Large intestine (tissue), 3 donors: ENCODE measurements around the gene SNX33. TPM values are rescaled to one million over a fixed set of nuclear protein-coding genes. Genes with fewer than 3 reads are reported as not detected.
A peak's percentile ranks its signal among the peaks of the same experiment; 100 is the strongest.

Experiments used
- DNase-seq, 2 donors: peaks; one replicate each; pipeline versions ENCODE4 v3.0.0 to v3.0.0-alpha.2; 2013
- H3K27ac ChIP-seq: one replicate; pipeline ENCODE4 v1.5.1; 2013; ENCODE audit warnings: low read length
- H3K27me3 ChIP-seq: 2 replicates; pipeline ENCODE4 v1.6.1; 2013; ENCODE audit warnings: low read length; ENCODE audit not compliant: control insufficient read depth, insufficient read depth
- H3K36me3 ChIP-seq: 2 replicates; pipeline ENCODE4 v1.6.1; 2013; ENCODE audit warnings: low read length; ENCODE audit not compliant: control insufficient read depth, insufficient read depth
- H3K4me1 ChIP-seq: one replicate; pipeline ENCODE4 v1.6.1; 2013; ENCODE audit warnings: low read length; ENCODE audit not compliant: control insufficient read depth, insufficient read depth
- H3K4me3 ChIP-seq: one replicate; pipeline ENCODE4 v1.5.1; 2013; ENCODE audit warnings: low read length
- H3K9me3 ChIP-seq: one replicate; pipeline ENCODE4 v1.6.1; 2013; ENCODE audit warnings: mild to moderate bottlenecking, low read depth, low read length, moderate library complexity; ENCODE audit not compliant: control insufficient read depth
- WGBS: methylation state at CpG from one replicate; pipeline ENCODE4 v1.1.5; 2013; ENCODE audit warnings: low lambda C conversion rate; ENCODE audit not compliant: insufficient coverage; 5-methylcytosine and 5-hydroxymethylcytosine counted together
- polyA plus RNA-seq: library from polyadenylated mRNA; unstranded; fragments of 120-200 nt; gene quantifications from one replicate; pipeline ENCODE4 v1.2.1, GENCODE V29; 2013

Gene SNX33
- polyA plus RNA-seq, 1 donor = 16.6 TPM

DNA sequence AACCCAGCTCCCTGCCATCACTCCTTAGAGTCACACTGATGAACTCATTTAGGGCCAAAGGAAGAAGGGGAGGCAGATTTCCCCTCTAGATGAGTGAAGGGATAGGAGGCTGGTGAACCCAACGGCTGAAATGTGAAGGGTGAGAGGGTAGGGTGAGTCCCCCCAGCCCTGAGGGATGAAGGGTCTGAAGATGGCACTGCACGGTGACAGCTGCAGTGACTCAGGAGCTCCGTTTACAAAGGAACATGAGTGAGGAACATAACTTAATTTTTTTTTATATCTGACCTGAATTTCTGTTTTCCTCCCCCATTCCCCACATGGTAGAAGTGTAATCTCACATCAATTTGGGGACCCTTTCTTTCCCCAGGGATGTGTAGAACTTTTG lies 14.0 kb downstream of the SNX33 start:
- Histone ChIP-seq H3K27ac (peak overlapping the region; percentile 44), H3K9me3 (no peaks in the 10 kb centered on the region), H3K36me3 (peaks cover 35% of the 10 kb centered on the region), H3K4me1 (peaks cover 45% of the 10 kb centered on the region), H3K4me3 (no peak overlapping the region), H3K27me3 (no peaks in the 10 kb centered on the region)
- no CpG with 5 or more reads among the region's 3 CpGs for WGBS
- DNase-seq = no peak

DNA sequence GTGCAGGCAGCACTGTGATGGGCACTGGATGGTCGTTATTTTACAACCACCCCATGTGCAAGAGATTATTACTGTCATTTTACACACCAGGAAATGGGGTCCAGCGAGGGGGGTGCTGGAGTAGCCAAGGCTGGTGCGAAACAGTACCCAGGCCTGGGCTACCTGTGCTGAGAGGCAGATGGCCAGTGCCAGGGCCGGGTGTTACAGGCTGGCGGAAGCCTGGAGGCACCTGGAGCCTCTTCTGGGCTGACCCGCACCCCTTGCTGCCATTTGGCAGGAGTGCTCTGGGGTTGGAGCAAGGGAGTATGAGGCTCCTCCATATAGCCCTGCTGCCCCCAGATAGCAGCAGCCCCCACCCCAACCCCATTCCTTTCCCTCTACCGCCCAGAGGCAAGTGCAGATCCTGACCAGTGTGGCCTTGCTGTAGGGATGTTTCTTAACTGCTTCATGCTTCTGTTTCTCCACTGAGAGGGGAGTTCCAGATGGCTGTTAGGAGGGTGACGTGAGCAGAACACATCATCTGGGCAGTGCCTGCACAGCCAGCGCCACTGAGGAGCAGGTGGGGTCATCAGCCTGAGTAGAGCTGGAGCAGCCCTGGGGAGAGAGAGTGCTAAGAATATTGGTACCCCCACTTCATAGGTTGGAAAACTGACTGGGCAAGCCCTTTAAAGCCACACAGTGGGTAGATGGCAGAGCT lies 15.3 kb downstream of the SNX33 start:
- no CpG with 5 or more reads among the region's 9 CpGs for WGBS
- H3K4me3 ChIP-seq = no peak overlapping the region
- no peaks in the 10 kb centered on the region for H3K27me3 ChIP-seq
- no peak for DNase-seq
- no peaks in the 10 kb centered on the region for H3K9me3 ChIP-seq
- peaks cover 23% of the 10 kb centered on the region for H3K36me3 ChIP-seq
- H3K27ac ChIP-seq = no peak overlapping the region
- H3K4me1 ChIP-seq = peaks cover 55% of the 10 kb centered on the region

DNA sequence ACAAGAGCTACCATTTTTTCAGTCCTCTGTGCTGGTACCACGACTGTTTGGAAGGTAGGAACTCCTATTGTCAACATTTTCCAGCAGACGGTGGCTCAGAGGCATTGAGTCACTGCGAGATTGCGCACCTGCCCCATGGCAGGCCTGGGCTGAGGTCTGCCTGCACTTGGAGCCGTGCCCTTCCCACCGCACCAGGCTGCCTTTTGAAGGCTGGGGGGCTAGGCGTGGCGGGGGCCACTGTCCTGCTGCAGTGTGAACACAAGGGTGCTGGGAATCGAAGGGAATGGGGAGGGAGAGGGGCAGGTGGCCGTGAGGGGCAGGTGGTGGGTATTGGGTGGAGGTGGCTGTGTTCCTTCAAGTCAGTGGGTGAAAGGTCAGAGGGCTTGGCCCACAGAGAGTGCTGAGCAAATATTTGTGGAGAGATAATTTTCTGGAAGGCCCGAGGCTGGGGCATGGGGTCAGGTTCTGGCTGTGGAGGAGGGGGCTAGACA lies 16.3 kb downstream of the SNX33 start:
- H3K27me3 ChIP-seq = no peaks in the 10 kb centered on the region
- H3K36me3 ChIP-seq = peaks cover 13% of the 10 kb centered on the region
- no peaks in the 10 kb centered on the region for H3K9me3 ChIP-seq
- H3K4me3 ChIP-seq = no peak overlapping the region
- peak overlapping the region; percentile 23 for H3K27ac ChIP-seq
- no CpG with 5 or more reads among the region's 11 CpGs for WGBS
- peaks cover 55% of the 10 kb centered on the region for H3K4me1 ChIP-seq
- peak in 1 of 2 donors; percentile 58 for DNase-seq

DNA sequence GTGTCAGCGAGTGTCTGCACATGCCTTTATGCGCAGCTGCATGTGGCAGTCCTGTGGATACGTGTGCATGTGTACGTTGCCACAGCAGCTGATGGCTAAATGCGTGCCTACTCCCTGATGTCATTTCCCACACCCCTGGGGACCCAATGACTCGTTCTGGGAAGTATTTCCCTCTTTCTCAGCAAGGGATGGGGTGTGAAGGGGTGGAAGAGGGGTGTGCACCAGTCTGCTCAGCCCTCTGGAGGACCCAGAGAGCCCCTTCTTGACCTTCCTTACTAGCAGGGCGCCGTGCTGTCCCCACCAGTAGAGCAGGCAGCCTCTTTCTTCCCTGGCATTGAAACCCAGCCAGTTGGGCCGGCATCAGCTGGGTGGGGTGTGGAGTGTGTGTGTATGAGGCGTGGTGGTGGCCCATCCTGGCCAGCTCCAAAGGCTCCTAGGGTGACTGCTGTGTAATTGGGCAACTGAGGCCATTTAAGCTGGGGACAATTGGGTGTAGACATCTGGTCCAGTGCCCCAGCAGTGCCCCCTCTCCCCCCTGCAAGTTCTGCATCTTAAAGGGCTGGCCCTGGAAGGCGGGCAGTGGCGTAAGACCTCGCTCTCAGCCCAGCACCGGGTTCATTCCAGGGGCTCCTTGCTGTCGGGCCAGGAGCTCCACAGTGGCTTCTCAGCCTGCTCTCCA lies 19.2 kb downstream of the SNX33 start:
- H3K4me3 ChIP-seq = no peak overlapping the region
- H3K36me3 ChIP-seq = no peaks in the 10 kb centered on the region
- H3K27ac ChIP-seq = peak overlapping the region; percentile 62
- no peaks in the 10 kb centered on the region for H3K27me3 ChIP-seq
- peaks cover 40% of the 10 kb centered on the region for H3K4me1 ChIP-seq
- DNase-seq = peak; percentile 70 to 81
- WGBS = no CpG with 5 or more reads among the region's 15 CpGs
- H3K9me3 ChIP-seq = no peaks in the 10 kb centered on the region

DNA sequence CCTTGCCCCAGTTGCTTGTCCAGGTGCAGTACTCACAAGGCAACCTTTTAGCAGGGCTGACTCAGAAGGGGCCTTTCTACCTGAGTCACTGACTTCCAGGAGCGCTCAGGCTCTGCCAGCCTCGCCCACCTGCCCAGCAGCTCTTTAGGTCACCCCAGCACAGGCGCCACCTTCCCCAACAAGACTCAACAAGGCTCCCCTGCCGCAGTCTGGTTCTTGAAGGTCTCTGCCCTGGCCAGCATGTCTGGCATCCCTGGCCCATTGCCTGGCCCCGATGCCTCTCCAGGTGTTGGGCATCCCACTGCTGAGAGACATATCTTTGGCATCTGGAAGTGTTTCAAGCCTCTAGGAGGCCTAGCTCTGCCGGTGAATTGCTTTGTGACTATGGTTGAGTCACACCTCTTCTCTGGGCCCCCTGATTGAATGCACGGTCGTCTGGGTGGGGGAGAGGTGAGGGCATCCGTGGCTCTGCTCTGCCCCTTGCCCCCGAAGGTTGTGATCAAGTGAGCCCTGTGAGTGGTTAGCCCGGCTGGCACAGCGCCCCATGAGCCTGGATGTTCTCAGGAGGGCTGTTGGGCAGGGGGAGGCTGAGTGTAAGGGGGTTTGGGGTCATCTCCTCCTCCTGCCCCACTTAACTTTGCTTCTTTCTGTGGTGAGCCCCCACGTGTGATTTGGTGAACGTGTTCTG lies 21.6 kb downstream of the SNX33 start:
- Histone ChIP-seq H3K4me3 (no peak overlapping the region), H3K4me1 (peaks cover 51% of the 10 kb centered on the region), H3K9me3 (no peaks in the 10 kb centered on the region), H3K27me3 (no peaks in the 10 kb centered on the region), H3K27ac (no peak overlapping the region), H3K36me3 (no peaks in the 10 kb centered on the region)
- no CpG with 5 or more reads among the region's 14 CpGs for WGBS
- no peak for DNase-seq

DNA sequence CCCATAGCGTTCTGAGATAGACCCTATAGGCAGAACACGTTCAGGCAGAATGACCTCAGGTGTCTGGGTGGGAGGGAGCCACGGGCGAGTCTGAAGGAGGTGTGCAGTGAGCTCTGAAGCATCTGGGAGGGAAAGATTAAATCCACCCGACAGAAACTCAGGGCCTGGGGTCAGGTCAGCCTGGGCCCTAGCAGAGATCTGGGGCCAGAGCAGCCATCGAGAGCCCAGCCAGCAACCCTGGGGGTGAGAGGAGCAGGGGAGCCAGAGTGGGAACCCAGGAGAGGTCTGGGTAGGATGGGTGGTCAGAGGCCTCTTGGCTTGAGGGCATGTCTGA lies 22.1 kb downstream of the SNX33 start:
- Histone ChIP-seq H3K27ac (no peak overlapping the region), H3K9me3 (no peaks in the 10 kb centered on the region), H3K36me3 (no peaks in the 10 kb centered on the region), H3K4me3 (no peak overlapping the region), H3K4me1 (peaks cover 46% of the 10 kb centered on the region), H3K27me3 (no peaks in the 10 kb centered on the region)
- DNase-seq = no peak
- no CpG with 5 or more reads among the region's 6 CpGs for whole genome bisulfite sequencing

DNA sequence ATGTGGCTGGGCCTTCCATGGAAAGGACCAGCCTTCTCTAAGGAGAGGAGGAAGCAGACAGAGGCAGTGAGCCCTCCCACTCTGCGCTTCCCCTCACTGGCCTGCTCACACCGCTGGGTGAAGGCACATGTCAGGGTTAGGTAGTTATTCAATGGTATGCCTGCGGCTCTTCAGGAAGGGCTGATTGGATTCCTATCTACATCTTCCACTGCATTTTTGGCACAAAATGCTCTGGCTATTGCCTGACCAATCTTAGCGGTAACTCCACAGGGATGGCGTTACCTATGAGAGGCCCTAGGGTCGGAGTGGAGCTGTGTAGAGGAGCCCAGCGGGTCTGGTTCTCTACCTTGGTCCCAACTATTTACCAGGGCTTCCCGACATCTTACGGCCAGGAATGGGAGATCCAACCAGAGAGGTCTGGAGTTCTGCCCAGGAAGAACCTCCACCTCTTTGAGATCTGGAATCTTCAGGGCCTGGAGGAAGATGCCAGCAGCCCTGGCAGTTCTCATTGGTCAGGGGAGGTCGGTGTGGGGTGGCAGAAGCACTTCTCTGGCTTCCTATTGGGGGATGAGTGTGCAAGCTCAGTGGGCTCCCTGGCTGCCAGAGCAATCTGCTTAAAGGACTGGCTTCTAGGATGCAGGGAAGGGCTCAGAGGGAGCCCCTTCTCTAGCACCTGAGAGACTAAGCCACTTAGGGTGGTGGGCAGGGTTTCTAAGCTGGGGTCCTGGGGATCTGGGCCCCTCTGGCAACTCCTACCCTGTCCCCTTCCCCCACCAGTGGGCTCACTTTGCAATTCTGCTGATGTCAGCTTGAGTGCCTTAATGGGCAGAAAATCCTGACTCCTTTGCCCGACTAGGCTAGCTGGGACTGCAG lies 24.3 kb downstream of the SNX33 start:
- H3K4me1 ChIP-seq = peaks cover 33% of the 10 kb centered on the region
- peaks cover 8% of the 10 kb centered on the region for H3K9me3 ChIP-seq
- peaks cover 5% of the 10 kb centered on the region for H3K36me3 ChIP-seq
- no peak for DNase-seq
- WGBS = no CpG with 5 or more reads among the region's 11 CpGs
- H3K27ac ChIP-seq = peak overlapping the region; percentile 23
- H3K27me3 ChIP-seq = no peaks in the 10 kb centered on the region
- H3K4me3 ChIP-seq = no peak overlapping the region

DNA sequence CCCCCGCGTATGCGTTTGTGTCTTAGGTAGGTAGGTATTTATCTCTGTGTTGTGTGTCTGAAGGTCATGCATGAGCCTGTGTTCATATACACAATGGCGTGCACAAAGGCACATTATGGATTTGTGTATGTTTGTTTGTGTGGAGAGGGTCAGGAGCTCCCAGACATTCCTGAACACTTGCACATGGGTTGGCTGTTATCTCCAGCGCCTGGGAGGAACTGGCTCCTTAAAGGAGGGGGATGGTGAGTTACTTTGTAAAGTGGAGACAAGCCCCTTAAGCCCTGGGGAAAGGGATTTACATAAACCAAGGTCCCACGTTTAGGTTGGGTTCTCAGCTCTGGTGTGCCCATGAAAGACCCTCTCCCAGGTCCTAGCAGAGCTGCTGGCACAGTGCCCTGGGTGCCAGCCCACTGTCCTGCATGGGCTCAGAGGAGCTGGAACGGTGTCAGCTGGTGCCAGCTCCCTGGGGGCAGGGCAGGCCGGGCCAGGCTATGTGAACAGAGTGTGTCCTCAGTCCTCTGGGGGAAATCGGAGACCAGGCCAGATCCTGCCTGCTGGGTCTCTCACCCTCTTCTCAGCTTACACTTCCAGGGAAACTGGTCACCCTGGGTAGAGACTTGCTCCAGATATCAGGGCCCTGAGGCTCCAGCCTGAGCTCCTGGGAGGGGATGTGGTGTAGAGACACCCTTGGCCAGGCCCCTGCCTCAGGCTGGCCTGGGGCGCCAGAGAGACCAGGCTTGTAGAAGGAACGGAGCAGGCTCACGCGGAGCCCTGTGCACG lies 25.1 kb downstream of the SNX33 start:
- H3K4me1 ChIP-seq = peaks cover 31% of the 10 kb centered on the region
- peaks cover 8% of the 10 kb centered on the region for H3K9me3 ChIP-seq
- no CpG with 5 or more reads among the region's 14 CpGs for WGBS
- peaks cover 6% of the 10 kb centered on the region for H3K36me3 ChIP-seq
- H3K27ac ChIP-seq = peak overlapping the region; percentile 55
- DNase-seq = peak; percentile 64 to 73
- no peak overlapping the region for H3K4me3 ChIP-seq
- no peaks in the 10 kb centered on the region for H3K27me3 ChIP-seq

DNA sequence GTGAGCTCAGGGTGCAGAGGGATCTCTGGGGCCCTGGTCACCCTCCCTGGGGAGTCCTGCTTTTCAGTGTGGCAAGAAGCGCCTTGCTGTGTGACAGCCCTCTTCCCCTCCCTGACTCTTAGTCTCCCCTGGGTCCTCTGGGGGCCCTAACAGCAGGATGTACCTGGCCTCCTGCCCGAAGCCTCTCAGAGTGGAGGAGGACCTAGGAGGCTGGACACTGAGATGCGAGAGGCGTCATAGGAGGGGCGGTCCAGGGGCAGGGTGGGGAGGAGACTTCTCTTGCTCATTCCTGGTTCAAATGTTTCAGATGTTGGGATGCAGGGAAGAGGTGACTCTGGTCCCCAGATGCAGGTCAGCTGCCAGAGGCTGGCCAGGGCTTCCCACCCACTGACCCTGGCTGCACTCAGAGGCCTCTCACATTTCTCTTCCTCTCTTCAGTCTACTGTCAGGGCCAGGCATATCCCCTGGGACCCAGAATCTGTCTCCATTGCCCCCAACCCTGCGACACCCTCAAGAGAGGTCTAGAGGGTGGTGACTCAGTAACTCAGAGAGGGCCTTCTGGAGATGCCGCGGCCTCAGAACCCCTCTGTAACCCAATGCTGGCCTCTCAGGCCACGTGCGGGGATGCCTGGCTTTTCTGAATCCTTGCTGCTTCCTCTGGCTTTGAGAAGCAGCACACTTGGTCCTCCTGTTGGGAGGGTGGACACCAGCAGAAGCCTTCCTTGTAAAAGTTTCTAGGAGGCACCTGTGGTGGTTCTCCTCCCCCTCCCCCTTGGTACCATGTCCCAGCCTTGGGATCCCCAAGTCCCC lies 25.9 kb downstream of the SNX33 start:
- peak overlapping the region; percentile 55 for H3K27ac ChIP-seq
- H3K27me3 ChIP-seq = no peaks in the 10 kb centered on the region
- H3K36me3 ChIP-seq = peaks cover 6% of the 10 kb centered on the region
- peaks cover 35% of the 10 kb centered on the region for H3K4me1 ChIP-seq
- H3K4me3 ChIP-seq = no peak overlapping the region
- DNase-seq = peak; percentile 48 to 66
- WGBS = no CpG with 5 or more reads among the region's 10 CpGs
- H3K9me3 ChIP-seq = peaks cover 8% of the 10 kb centered on the region
